Karpas-422 (cell line): ENCODE data around the gene SLX1A. TPM values are rescaled to one million over a fixed set of nuclear protein-coding genes. Genes with fewer than 3 reads are reported as not detected.

Experiments used
- DNase-seq: peaks from one replicate; pipeline ENCODE4 v3.0.0-alpha.2; 2015
- H2AFZ ChIP-seq: fragments of 200-600 bp; sonication (generic); 2 replicates; pipeline ENCODE4 v1.6.1; 2014; ENCODE audit warnings: antibody characterized with exemption, low read length, mixed read lengths
- H3K27ac ChIP-seq: fragments of 200-600 bp; sonication (generic); 2 replicates; pipeline ENCODE4 v1.5.1; 2014; ENCODE audit warnings: mild to moderate bottlenecking, low read length, moderate library complexity
- H3K27me3 ChIP-seq: fragments of 200-600 bp; sonication (generic); 2 replicates; pipeline ENCODE4 v1.6.1; 2014; ENCODE audit warnings: low read length, mixed read lengths
- H3K36me3 ChIP-seq: fragments of 200-600 bp; sonication (generic); 2 replicates; pipeline ENCODE4 v1.6.1; 2014; ENCODE audit warnings: low read length, mixed read lengths; ENCODE audit not compliant: insufficient read depth
- H3K4me1 ChIP-seq: fragments of 200-600 bp; sonication (generic); 2 replicates; pipeline ENCODE4 v1.6.1; 2014; ENCODE audit warnings: mild to moderate bottlenecking, low read length, mixed read lengths
- H3K4me2 ChIP-seq: fragments of 200-600 bp; sonication (generic); 2 replicates; pipeline ENCODE4 v1.6.1; 2014; ENCODE audit warnings: low read length, low read depth, mild to moderate bottlenecking; ENCODE audit not compliant: poor library complexity, severe bottlenecking
- H3K4me3 ChIP-seq: fragments of 200-600 bp; sonication (generic); 2 replicates; pipeline ENCODE4 v1.5.1; 2014; ENCODE audit warnings: mild to moderate bottlenecking, antibody characterized with exemption, low read length, mixed read lengths
- H3K79me2 ChIP-seq: fragments of 200-600 bp; sonication (generic); 2 replicates; pipeline ENCODE4 v1.6.1; 2014; ENCODE audit warnings: mild to moderate bottlenecking, low read length, mixed read lengths
- H3K9ac ChIP-seq: fragments of 200-600 bp; sonication (generic); 2 replicates; pipeline ENCODE4 v1.6.0; 2014; ENCODE audit warnings: low read length
- H3K9me2 ChIP-seq: fragments of 200-600 bp; sonication (generic), shearing (Covaris generic); replicated peaks from 2 replicates; pipeline ENCODE4 v1.6.0; 2014; ENCODE audit warnings: mild to moderate bottlenecking, low read length, moderate library complexity; ENCODE audit not compliant: insufficient read depth
- H3K9me3 ChIP-seq: fragments of 300-700, 200-600 bp; sonication (generic); 2 replicates; pipeline ENCODE4 v1.6.1; 2014; ENCODE audit warnings: low read length, mixed read lengths
- H4K20me1 ChIP-seq: fragments of 200-600 bp; sonication (generic); 2 replicates; pipeline ENCODE4 v1.6.1; 2014; ENCODE audit warnings: mild to moderate bottlenecking, antibody characterized with exemption, low read length, low read depth; ENCODE audit not compliant: insufficient read depth
- total RNA-seq: library from RNA; depleted of rRNA; stranded (reverse); fragments of >200 nt; shearing (Covaris generic); gene quantifications from 2 replicates; pipeline ENCODE4 v1.2.3, GENCODE V29; 2014; ENCODE audit warnings: low replicate concordance

The SLX1A gene
- total RNA-seq, 1 experiment from 2014 or later = 18.3 TPM

DNA sequence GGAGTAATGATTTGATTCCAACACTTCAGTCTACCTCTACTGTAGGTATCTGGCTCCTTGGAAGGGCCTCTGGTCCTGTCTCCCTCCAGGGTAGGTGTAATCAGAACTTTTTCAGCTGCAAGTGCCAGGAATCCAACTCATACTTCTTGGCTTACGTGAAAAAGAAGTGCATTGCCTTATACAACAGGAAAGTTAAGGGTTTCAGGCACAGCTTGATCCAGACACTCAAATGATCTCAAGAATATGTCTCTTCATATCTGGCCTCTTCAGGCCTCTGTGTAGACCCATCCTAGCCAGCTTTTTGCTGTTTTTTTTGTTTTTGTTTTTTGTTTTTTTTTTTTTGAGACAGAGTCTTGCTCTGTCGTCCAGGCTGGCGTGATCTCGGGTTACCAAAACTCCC is 14.5 kb upstream of the SLX1A start:
- Histone ChIP-seq H3K79me2 (peaks cover 5% of the 10 kb centered on the region), H4K20me1 (no peaks in the 10 kb centered on the region), H3K27ac (no peak overlapping the region), H2AFZ (no peak overlapping the region), H3K9ac (no peak overlapping the region), H3K36me3 (peaks cover 2% of the 10 kb centered on the region; the same call in 1 of the 2 replicates), H3K4me1 (peaks cover 6% of the 10 kb centered on the region), H3K9me2 (no peaks in the 10 kb centered on the region), H3K27me3 (no peaks in the 10 kb centered on the region), H3K4me2 (no peak overlapping the region), H3K9me3 (no peaks in the 10 kb centered on the region), H3K4me3 (no peak overlapping the region)
- no peak for DNase-seq

DNA sequence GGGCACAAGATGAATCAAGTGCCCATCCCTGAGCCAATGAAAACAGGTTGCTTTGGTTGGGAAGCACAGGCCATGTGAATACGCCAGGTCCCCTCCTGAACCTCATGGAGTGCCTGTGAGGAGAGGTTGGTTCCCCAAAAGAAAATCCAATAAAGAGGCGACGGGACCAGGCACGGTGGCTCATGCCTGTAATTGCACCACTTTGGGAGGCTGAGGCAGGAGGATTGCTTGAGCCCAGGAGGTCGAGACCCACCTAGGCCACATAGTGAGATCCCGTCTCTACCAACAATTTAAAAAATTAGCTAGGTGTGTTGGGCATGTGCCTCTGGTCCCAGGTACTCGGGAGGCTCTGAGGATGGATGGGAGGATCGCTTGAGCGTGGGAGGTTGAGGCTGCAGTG is 13.7 kb upstream of the SLX1A start:
- no peak overlapping the region for H3K4me3 ChIP-seq
- H3K9me3 ChIP-seq = no peaks in the 10 kb centered on the region
- peaks cover 10% of the 10 kb centered on the region for H3K4me1 ChIP-seq
- no peak for DNase-seq
- no peaks in the 10 kb centered on the region for H3K9me2 ChIP-seq
- peaks cover 3% of the 10 kb centered on the region; the same call in 1 of the 2 replicates for H3K36me3 ChIP-seq
- no peak overlapping the region for H3K27ac ChIP-seq
- H3K9ac ChIP-seq = no peak overlapping the region
- H3K79me2 ChIP-seq = peaks cover 12% of the 10 kb centered on the region
- no peaks in the 10 kb centered on the region for H4K20me1 ChIP-seq
- no peak overlapping the region for H2AFZ ChIP-seq
- no peak overlapping the region for H3K4me2 ChIP-seq
- no peaks in the 10 kb centered on the region for H3K27me3 ChIP-seq

DNA sequence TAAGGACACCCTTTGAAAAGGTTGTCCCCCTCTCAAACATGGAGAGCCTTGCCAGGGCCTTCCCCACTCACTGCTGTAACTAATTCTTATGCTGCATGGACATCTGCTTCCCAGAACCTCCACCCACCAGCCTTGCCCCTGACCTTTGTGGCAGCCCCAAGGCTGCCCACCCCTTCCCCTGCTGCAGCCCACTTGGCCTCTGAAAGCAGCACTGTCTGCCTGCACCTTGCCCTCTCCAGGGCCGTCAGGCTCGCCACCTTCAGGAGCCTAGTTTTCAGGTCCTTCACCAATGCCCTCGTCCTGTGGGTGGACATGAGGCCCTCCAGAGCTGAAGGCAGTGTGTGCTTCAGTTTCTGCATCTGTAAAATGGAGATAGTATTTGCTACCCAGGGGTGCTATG is 12.9 kb upstream of the SLX1A start:
- Histone ChIP-seq H3K27ac (no peak overlapping the region), H3K4me1 (peaks cover 18% of the 10 kb centered on the region), H3K4me2 (no peak overlapping the region), H3K27me3 (no peaks in the 10 kb centered on the region), H3K9me2 (no peaks in the 10 kb centered on the region), H3K9ac (no peak overlapping the region), H3K79me2 (peaks cover 19% of the 10 kb centered on the region), H4K20me1 (no peaks in the 10 kb centered on the region), H3K36me3 (peaks cover 3% of the 10 kb centered on the region; the same call in 1 of the 2 replicates), H2AFZ (no peak overlapping the region), H3K4me3 (no peak overlapping the region), H3K9me3 (no peaks in the 10 kb centered on the region)
- no peak for DNase-seq

GRCh38 chr16:30183233-30184095 is 10.2 kb upstream of the SLX1A start, which contains the start of gene CORO1A:
Gene CORO1A, plus strand, starts transcription at chr16:30183602. Its CDS starts 1,608 bp downstream, at chr16:30185210.
- peak within 1 kb of the TSS; percentile 100 for H3K9ac ChIP-seq
- peaks cover 23% of the 10 kb centered on the region for H3K36me3 ChIP-seq
- H3K4me3 ChIP-seq = peak within 1 kb of the TSS; percentile 100
- H3K9me2 ChIP-seq = no peaks in the 10 kb centered on the region
- DNase-seq = peak; percentile 95
- H3K27me3 ChIP-seq = no peaks in the 10 kb centered on the region
- peaks cover 37% of the 10 kb centered on the region for H3K4me1 ChIP-seq
- peak within 1 kb of the TSS; percentile 99 for H3K27ac ChIP-seq
- no peaks in the 10 kb centered on the region for H3K9me3 ChIP-seq
- H2AFZ ChIP-seq = peak within 1 kb of the TSS; percentile 88
- peaks cover 37% of the 10 kb centered on the region for H3K79me2 ChIP-seq
- H3K4me2 ChIP-seq = peak within 1 kb of the TSS; percentile 89
- 0 out of 2 replicates have a peak, but pooled peaks cover 3% of the 10 kb centered on the region for H4K20me1 ChIP-seq

GRCh38 chr16:30184096-30184890 is 9.4 kb upstream of the SLX1A start:
- 0 out of 2 replicates have a peak, but pooled peaks cover 3% of the 10 kb centered on the region for H4K20me1 ChIP-seq
- H3K9ac ChIP-seq = peak overlapping the region; percentile 100
- no peaks in the 10 kb centered on the region for H3K27me3 ChIP-seq
- H3K4me3 ChIP-seq = peak overlapping the region; percentile 100
- H3K9me2 ChIP-seq = no peaks in the 10 kb centered on the region
- peak overlapping the region; percentile 89 for H3K4me2 ChIP-seq
- peak overlapping the region; percentile 99 for H3K27ac ChIP-seq
- peaks cover 37% of the 10 kb centered on the region for H3K79me2 ChIP-seq
- DNase-seq = peak; percentile 96
- peaks cover 23% of the 10 kb centered on the region for H3K36me3 ChIP-seq
- peaks cover 37% of the 10 kb centered on the region for H3K4me1 ChIP-seq
- no peaks in the 10 kb centered on the region for H3K9me3 ChIP-seq
- no peak overlapping the region for H2AFZ ChIP-seq

DNA sequence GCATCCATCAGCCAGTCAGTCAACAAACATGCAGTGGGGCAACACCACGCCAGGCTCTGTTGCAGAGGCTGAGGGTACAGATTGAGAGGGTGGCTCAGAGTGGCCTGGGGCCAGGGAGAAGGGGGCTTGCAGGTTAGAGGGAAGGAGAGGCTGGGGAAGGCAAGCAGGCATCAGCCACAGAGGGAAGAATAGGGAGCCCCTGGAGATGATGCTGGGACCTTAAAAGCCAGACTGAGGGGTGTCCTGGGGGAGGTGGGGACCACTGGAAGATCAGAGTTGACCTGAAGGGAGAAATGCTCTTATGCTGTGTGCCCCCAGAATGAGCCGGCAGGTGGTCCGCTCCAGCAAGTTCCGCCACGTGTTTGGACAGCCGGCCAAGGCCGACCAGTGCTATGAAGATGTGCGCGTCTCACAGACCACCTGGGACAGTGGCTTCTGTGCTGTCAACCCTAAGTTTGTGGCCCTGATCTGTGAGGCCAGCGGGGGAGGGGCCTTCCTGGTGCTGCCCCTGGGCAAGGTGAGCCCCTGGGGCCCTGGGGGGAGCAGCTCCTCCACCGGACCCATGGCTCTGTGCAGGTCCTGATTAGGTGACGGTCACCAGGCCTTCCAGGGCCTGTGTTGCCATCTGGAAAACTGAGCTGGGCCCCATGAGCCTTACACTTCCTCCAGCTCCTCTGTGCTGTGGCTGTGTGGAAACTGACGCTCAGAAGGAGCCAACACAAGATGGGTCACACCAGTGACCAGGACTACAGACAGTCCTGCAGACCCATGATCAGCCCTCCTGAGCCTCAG is 8.6 kb upstream of the SLX1A start:
- Histone ChIP-seq H3K9ac (peak overlapping the region; percentile 100), H3K4me2 (peak overlapping the region; percentile 89), H3K79me2 (peaks cover 37% of the 10 kb centered on the region), H4K20me1 (0 out of 2 replicates have a peak, but pooled peaks cover 3% of the 10 kb centered on the region), H3K9me2 (no peaks in the 10 kb centered on the region), H3K36me3 (peaks cover 23% of the 10 kb centered on the region), H3K4me3 (peak overlapping the region; percentile 100), H3K9me3 (no peaks in the 10 kb centered on the region), H2AFZ (no peak overlapping the region), H3K27me3 (no peaks in the 10 kb centered on the region), H3K4me1 (peaks cover 37% of the 10 kb centered on the region), H3K27ac (peak overlapping the region; percentile 99)
- peak; percentile 82 for DNase-seq

- no peaks in the 10 kb centered on the region for H3K9me3 ChIP-seq
- peaks cover 37% of the 10 kb centered on the region for H3K4me1 ChIP-seq
- no peaks in the 10 kb centered on the region for H3K9me2 ChIP-seq
- 0 out of 2 replicates have a peak, but pooled peaks cover 3% of the 10 kb centered on the region for H4K20me1 ChIP-seq
- H3K27ac ChIP-seq = peak overlapping the region; percentile 99
- no peaks in the 10 kb centered on the region for H3K27me3 ChIP-seq
- no peak overlapping the region for H2AFZ ChIP-seq
- peak; percentile 97 for DNase-seq
- H3K4me3 ChIP-seq = peak overlapping the region; percentile 100
- H3K36me3 ChIP-seq = peaks cover 23% of the 10 kb centered on the region
- H3K9ac ChIP-seq = peak overlapping the region; percentile 100
- peaks cover 37% of the 10 kb centered on the region for H3K79me2 ChIP-seq
- H3K4me2 ChIP-seq = peak overlapping the region; percentile 89
These were observed 7.8 kb upstream of the SLX1A start for GRCh38 chr16:30185683-30186421.
